Hepatocyte (in vitro differentiated cells): ENCODE results near the gene CYLD. TPM values are rescaled to one million over a fixed set of nuclear protein-coding genes. Genes with fewer than 3 reads are reported as not detected.
A peak's percentile ranks its signal among the peaks of the same experiment; 100 is the strongest.

ENCODE experiments used
- DNase-seq: peaks from one replicate; pipeline ENCODE4 v3.0.0-alpha.2; 2016; ENCODE audit warnings: low spot score
- H2AFZ ChIP-seq: fragments of 200-600 bp; sonication (generic); 2 replicates; pipeline ENCODE4 v1.6.0; 2016; ENCODE audit warnings: antibody characterized with exemption, mild to moderate bottlenecking
- H3K27ac ChIP-seq: fragments of 200-600 bp; sonication (generic); 2 replicates; pipeline ENCODE4 v1.5.1; 2016; ENCODE audit warnings: mild to moderate bottlenecking
- H3K27me3 ChIP-seq: fragments of 200-600 bp; sonication (generic); 2 replicates; pipeline ENCODE4 v1.6.1; 2016
- H3K36me3 ChIP-seq: fragments of 200-600 bp; sonication (generic); replicated peaks from 2 replicates; pipeline ENCODE4 v1.5.1; 2016; ENCODE audit warnings: low read depth; ENCODE audit not compliant: insufficient read depth
- H3K4me1 ChIP-seq: fragments of 200-600 bp; sonication (generic); 2 replicates; pipeline ENCODE4 v1.5.1; 2016; ENCODE audit warnings: mild to moderate bottlenecking, moderate library complexity; ENCODE audit not compliant: insufficient read depth
- H3K4me2 ChIP-seq: fragments of 200-600 bp; sonication (generic); 2 replicates; pipeline ENCODE4 v1.6.0; 2016
- H3K4me3 ChIP-seq: fragments of 200-600 bp; sonication (generic); 2 replicates; pipeline ENCODE4 v1.5.1; 2016; ENCODE audit warnings: mild to moderate bottlenecking
- H3K79me2 ChIP-seq: fragments of 200-600 bp; sonication (generic); 2 replicates; pipeline ENCODE4 v1.6.0; 2017; ENCODE audit warnings: mild to moderate bottlenecking
- H3K9me2 ChIP-seq: fragments of 200-600 bp; sonication (generic); replicated peaks from 2 replicates; pipeline ENCODE4 v1.6.0; 2017; ENCODE audit warnings: mild to moderate bottlenecking; ENCODE audit not compliant: insufficient read depth
- H3K9me3 ChIP-seq: fragments of 200-600 bp; sonication (generic); 2 replicates; pipeline ENCODE4 v1.5.1; 2016; ENCODE audit warnings: low read depth, mild to moderate bottlenecking
- H4K20me1 ChIP-seq: fragments of 200-600 bp; sonication (generic); 2 replicates; pipeline ENCODE4 v1.6.0; 2016; ENCODE audit warnings: mild to moderate bottlenecking; ENCODE audit not compliant: insufficient read depth, poor library complexity, severe bottlenecking
- EZH2 ChIP-seq: fragments of 200-600 bp; sonication (generic); IDR thresholded peaks from 2 replicates; pipeline ENCODE4 v1.6.1; 2016; ENCODE audit warnings: antibody characterized with exemption, mild to moderate bottlenecking, borderline replicate concordance
- EZH2phosphoT487 ChIP-seq: fragments of 200-600 bp; sonication (generic); IDR thresholded peaks from one replicate; pipeline ENCODE4 v1.6.1; 2018; ENCODE audit warnings: antibody characterized with exemption, mild to moderate bottlenecking, low read depth, moderate library complexity; ENCODE audit not compliant: unreplicated experiment, severe bottlenecking
- WGBS: methylation state at CpG from one replicate; pipeline ENCODE4 v1.1.6; 2016; ENCODE audit warnings: low lambda C conversion rate; ENCODE audit errors: missing lambda C conversion rate; 5-methylcytosine and 5-hydroxymethylcytosine counted together
- polyA plus RNA-seq: library from polyadenylated mRNA; unstranded; fragments of >200 nt; fragmentation: Nextera tagmentation; extraction: Ambion mirVana; gene quantifications from 2 replicates; pipeline ENCODE4 v1.2.1, GENCODE V29; 2016
- total RNA-seq: library from RNA; depleted of rRNA; stranded (reverse); fragments of >200 nt; gene quantifications from 2 replicates; pipeline ENCODE4 v1.2.3, GENCODE V29; 2014
- TF ChIP-seq, protein P1 (sequence below): fragments of 200-600 bp; sonication (generic); IDR thresholded peaks from 2 replicates; pipeline ENCODE4 v1.5.1; 2016; ENCODE audit warnings: antibody characterized with exemption, mild to moderate bottlenecking; ENCODE audit not compliant: poor library complexity

The CYLD gene
- total and polyA plus RNA-seq, 2 experiments from 2014 or later: 9.9 to 17.8 TPM

DNA sequence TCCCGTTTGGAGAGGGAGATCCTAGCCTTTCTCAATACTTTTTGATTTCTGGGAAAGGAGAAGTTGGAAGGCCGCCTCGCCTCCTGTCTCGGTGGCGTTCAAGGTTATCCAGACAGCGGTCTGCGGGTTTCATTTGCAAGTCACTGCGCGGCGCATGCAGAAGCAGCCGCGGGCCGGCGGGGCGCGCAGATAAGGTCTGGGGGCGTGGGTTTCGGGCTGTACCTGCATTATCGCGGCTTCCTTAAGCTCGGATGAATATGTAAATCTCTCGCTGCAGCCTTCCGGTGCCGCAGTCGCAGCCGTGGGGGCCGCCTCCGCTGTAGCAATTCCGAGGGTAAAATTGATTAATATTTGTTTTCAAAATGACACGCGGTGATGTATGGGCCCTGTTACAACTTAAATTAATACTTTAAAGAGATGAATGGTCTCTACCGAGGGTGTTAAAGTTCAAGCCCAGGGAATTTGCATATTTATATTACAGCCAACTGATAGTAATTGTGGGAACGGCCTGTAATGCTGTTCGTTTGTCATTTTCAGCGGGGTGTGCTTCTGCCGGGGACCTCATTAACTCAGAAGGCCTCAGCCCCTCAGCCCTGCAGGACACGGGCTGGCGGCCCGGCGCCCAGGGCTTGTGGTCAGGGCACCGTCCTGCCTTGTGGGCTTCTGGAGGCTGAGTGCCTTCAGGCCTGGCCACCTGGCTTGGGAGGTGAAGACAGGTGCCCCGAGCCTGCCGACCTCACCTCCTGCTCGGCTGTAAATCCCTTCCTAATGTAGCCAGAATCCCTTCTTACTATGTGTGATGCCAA lies 99.4 kb downstream of the CYLD start:
- no peaks in the 10 kb centered on the region for H3K9me2 ChIP-seq
- no peaks in the 10 kb centered on the region for H4K20me1 ChIP-seq
- no peak overlapping the region for H3K4me3 ChIP-seq
- H3K27ac ChIP-seq: no peak overlapping the region
- peaks cover 4% of the 10 kb centered on the region for H3K27me3 ChIP-seq
- no peaks in the 10 kb centered on the region for H3K9me3 ChIP-seq
- 48% methylated on average over 44 of the region's 44 CpGs for WGBS
- H3K4me2 ChIP-seq: peak overlapping the region; percentile 78
- DNase-seq: no peak
- H3K4me1 ChIP-seq: no peaks in the 10 kb centered on the region
- H3K36me3 ChIP-seq: no peaks in the 10 kb centered on the region
- no peak for TF ChIP-seq EZH2
- TF ChIP-seq EZH2phosphoT487: no peak
- TF ChIP-seq, protein P1, sequence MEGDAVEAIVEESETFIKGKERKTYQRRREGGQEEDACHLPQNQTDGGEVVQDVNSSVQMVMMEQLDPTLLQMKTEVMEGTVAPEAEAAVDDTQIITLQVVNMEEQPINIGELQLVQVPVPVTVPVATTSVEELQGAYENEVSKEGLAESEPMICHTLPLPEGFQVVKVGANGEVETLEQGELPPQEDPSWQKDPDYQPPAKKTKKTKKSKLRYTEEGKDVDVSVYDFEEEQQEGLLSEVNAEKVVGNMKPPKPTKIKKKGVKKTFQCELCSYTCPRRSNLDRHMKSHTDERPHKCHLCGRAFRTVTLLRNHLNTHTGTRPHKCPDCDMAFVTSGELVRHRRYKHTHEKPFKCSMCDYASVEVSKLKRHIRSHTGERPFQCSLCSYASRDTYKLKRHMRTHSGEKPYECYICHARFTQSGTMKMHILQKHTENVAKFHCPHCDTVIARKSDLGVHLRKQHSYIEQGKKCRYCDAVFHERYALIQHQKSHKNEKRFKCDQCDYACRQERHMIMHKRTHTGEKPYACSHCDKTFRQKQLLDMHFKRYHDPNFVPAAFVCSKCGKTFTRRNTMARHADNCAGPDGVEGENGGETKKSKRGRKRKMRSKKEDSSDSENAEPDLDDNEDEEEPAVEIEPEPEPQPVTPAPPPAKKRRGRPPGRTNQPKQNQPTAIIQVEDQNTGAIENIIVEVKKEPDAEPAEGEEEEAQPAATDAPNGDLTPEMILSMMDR: no peak
- no peaks in the 10 kb centered on the region for H3K79me2 ChIP-seq
- peak overlapping the region; percentile 35 for H2AFZ ChIP-seq

- peaks cover 4% of the 10 kb centered on the region for H3K27me3 ChIP-seq
- H4K20me1 ChIP-seq: no peaks in the 10 kb centered on the region
- no peaks in the 10 kb centered on the region for H3K9me2 ChIP-seq
- no peaks in the 10 kb centered on the region for H3K4me1 ChIP-seq
- H3K79me2 ChIP-seq: no peaks in the 10 kb centered on the region
- no peaks in the 10 kb centered on the region for H3K9me3 ChIP-seq
- H3K4me3 ChIP-seq: no peak overlapping the region
- no peak for DNase-seq
- H3K27ac ChIP-seq: no peak overlapping the region
- H3K36me3 ChIP-seq: no peaks in the 10 kb centered on the region
- H2AFZ ChIP-seq: no peak overlapping the region
- TF ChIP-seq EZH2phosphoT487: no peak
- 94% methylated on average over 17 of the region's 17 CpGs for WGBS
- H3K4me2 ChIP-seq: no peak overlapping the region
Measured at GRCh38 chr16:50842013-50842505, 100.2 kb downstream of the CYLD start.

DNA sequence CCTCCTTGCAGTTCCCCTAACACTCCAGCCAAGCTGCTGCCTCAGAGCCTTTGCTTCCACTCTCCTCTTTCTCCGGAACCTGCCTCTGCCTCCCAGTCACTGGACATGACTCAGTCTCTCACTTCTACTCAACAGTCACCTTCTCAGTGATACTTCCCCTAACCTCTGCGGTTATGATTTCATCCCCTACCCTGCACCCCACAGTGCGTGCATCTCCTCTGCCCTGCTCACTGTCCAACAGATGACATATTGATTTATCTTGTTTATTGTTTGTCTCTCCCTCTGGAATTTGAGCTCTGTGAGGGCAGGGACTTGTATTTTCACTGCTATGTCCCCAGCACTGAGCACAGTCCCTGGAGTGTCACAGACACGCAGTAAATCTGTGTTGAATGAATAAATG lies 100.7 kb downstream of the CYLD start:
- H3K4me3 ChIP-seq: no peak overlapping the region
- H3K9me2 ChIP-seq: no peaks in the 10 kb centered on the region
- H3K27ac ChIP-seq: no peak overlapping the region
- H3K27me3 ChIP-seq: peaks cover 4% of the 10 kb centered on the region
- H3K79me2 ChIP-seq: no peaks in the 10 kb centered on the region
- no peaks in the 10 kb centered on the region for H3K9me3 ChIP-seq
- WGBS: 86% methylated on average over 4 of the region's 4 CpGs
- H3K4me2 ChIP-seq: no peak overlapping the region
- H2AFZ ChIP-seq: no peak overlapping the region
- H3K36me3 ChIP-seq: no peaks in the 10 kb centered on the region
- DNase-seq: no peak
- TF ChIP-seq EZH2 (no peak), EZH2phosphoT487 (no peak)
- TF ChIP-seq, protein P1: no peak
- H3K4me1 ChIP-seq: no peaks in the 10 kb centered on the region
- no peaks in the 10 kb centered on the region for H4K20me1 ChIP-seq

- Histone ChIP-seq H3K4me1 (no peaks in the 10 kb centered on the region), H3K27me3 (peaks cover 4% of the 10 kb centered on the region), H4K20me1 (no peaks in the 10 kb centered on the region), H2AFZ (no peak overlapping the region), H3K36me3 (no peaks in the 10 kb centered on the region), H3K9me2 (no peaks in the 10 kb centered on the region), H3K79me2 (no peaks in the 10 kb centered on the region), H3K4me3 (no peak overlapping the region), H3K4me2 (no peak overlapping the region), H3K27ac (no peak overlapping the region), H3K9me3 (no peaks in the 10 kb centered on the region)
- no peak for DNase-seq
- TF ChIP-seq, protein P1: no peak
- TF ChIP-seq EZH2 (no peak), EZH2phosphoT487 (no peak)
- 41% methylated on average over 5 of the region's 5 CpGs for WGBS
Measured at GRCh38 chr16:50844840-50845239, 103.0 kb downstream of the CYLD start.
